GM12878 (cell line): ENCODE data around the gene SHANK3. TPM values are rescaled to one million over a fixed set of nuclear protein-coding genes. Genes with fewer than 3 reads are reported as not detected.

ENCODE experiments used
- BHLHE40 ChIP-seq, 2 experiments: fragments of 450-650 bp in 1 of 2; IDR thresholded peaks; 2 replicates each; pipeline ENCODE4 v1.6.1; 2011 to 2017; ENCODE audit warnings: low read depth in 2 of 2, borderline replicate concordance in 1 of 2, improper control_type of control experiment in 1 of 2, low read length in 1 of 2, mild to moderate bottlenecking in 1 of 2
- BMI1 ChIP-seq: fragments of 450-650 bp; IDR thresholded peaks from 2 replicates; pipeline ENCODE4 v1.6.1; 2016; ENCODE audit warnings: mild to moderate bottlenecking, moderate library complexity, borderline replicate concordance
- HCFC1 ChIP-seq: fragments of 150-350 bp; IDR thresholded peaks from 2 replicates; pipeline ENCODE4 v1.6.1; 2014; ENCODE audit warnings: low read length
- NFIC ChIP-seq: IDR thresholded peaks from 2 replicates; pipeline ENCODE4 v1.6.1; 2012; ENCODE audit warnings: low read depth, mild to moderate bottlenecking, inconsistent platforms, low read length, moderate library complexity
- NFYA ChIP-seq: IDR thresholded peaks from 2 replicates; pipeline ENCODE4 v1.6.1; 2011; ENCODE audit warnings: low read depth, mild to moderate bottlenecking, low read length, improper control_type of control experiment, borderline replicate concordance
- NRF1 ChIP-seq: conservative IDR thresholded peaks from 2 replicates; pipeline ENCODE4 v1.6.1; 2011; ENCODE audit warnings: mild to moderate bottlenecking, low read depth, low read length, improper control_type of control experiment
- RBBP5 ChIP-seq: fragments of 200-600 bp; sonication (generic); conservative IDR thresholded peaks from 2 replicates; pipeline ENCODE4 v1.6.1; 2016
- RUNX3 ChIP-seq: IDR thresholded peaks from 2 replicates; pipeline ENCODE4 v1.6.1; 2012; ENCODE audit warnings: low read length, inconsistent platforms
- SIN3A ChIP-seq: IDR thresholded peaks from 2 replicates; pipeline ENCODE4 v1.6.1; 2012; ENCODE audit warnings: low read depth, low read length, improper control_type of control experiment
- TCF3 ChIP-seq: IDR thresholded peaks from 2 replicates; pipeline ENCODE4 v1.6.1; 2012; ENCODE audit warnings: low read depth, mild to moderate bottlenecking, low read length, borderline replicate concordance; ENCODE audit not compliant: insufficient read depth
- WRNIP1 ChIP-seq: IDR thresholded peaks from 2 replicates; pipeline ENCODE4 v1.6.1; 2011; ENCODE audit warnings: low read depth, low read length, improper control_type of control experiment, borderline replicate concordance
- YBX1 ChIP-seq: fragments of 450-650 bp; IDR thresholded peaks from 2 replicates; pipeline ENCODE4 v1.6.1; 2016; ENCODE audit warnings: antibody characterized with exemption
- polyA plus RNA-seq, 11 experiments: library from polyadenylated mRNA; depleted of rRNA in 4 of 11; unstranded in 6 of 11; stranded (reverse) in 5 of 11; fragments of >200 nt; fragmentation: Nextera tagmentation in 4 of 11; fragmentation: Illumina TruSeq in 1 of 11; extraction: Ambion mirVana in 4 of 11; extraction: Trizol in 1 of 11; gene quantifications; 1 replicate in 1 of 11; 2 replicates in 10 of 11; pipeline versions ENCODE4 v1.2.1 to v1.2.3, GENCODE V29; 2011 to 2016; ENCODE audit warnings: inconsistent platforms in 2 of 11, missing spikeins in 2 of 11, low read depth in 1 of 11
- total RNA-seq, 4 experiments: library from RNA; depleted of rRNA in 3 of 4; stranded (reverse); fragments of >200 nt in 3 of 4; fragmentation: Illumina TruSeq in 1 of 4; extraction: Trizol in 1 of 4; gene quantifications; 2 replicates each; pipeline versions ENCODE4 v1.2.1 to v1.2.3, GENCODE V29; 2013 to 2021
- TF ChIP-seq, protein P1 (sequence below): fragments of 450-650 bp; conservative IDR thresholded peaks from 2 replicates; pipeline ENCODE4 v1.6.1; 2017; ENCODE audit warnings: mild to moderate bottlenecking, moderate library complexity
- TF ChIP-seq, protein P2 (sequence below): IDR thresholded peaks from 2 replicates; pipeline ENCODE4 v1.6.1; 2012; ENCODE audit warnings: low read depth, low read length, improper control_type of control experiment
- TF ChIP-seq, protein P3 (sequence below): fragments of 450-650 bp; formaldehyde crosslinking; IDR thresholded peaks from 2 replicates; pipeline ENCODE4 v1.5.0; 2022; ENCODE audit warnings: mild to moderate bottlenecking, missing genetic modification characterization
- TF ChIP-seq, protein P4 (sequence below): IDR thresholded peaks from 2 replicates; pipeline ENCODE4 v1.6.1; 2011; ENCODE audit warnings: low read depth, mild to moderate bottlenecking, low read length, moderate library complexity, borderline replicate concordance; ENCODE audit errors: extremely low read depth
- TF ChIP-seq, protein P5 (sequence below): IDR thresholded peaks from 2 replicates; pipeline ENCODE4 v1.6.1; 2012; ENCODE audit warnings: low read depth, low read length, improper control_type of control experiment
- TF ChIP-seq, protein P6 (sequence below): fragments of 450-650 bp; IDR thresholded peaks from 2 replicates; pipeline ENCODE4 v1.6.1; 2018; ENCODE audit warnings: borderline replicate concordance, mild to moderate bottlenecking; ENCODE audit not compliant: partially characterized antibody

The SHANK3 gene
- total and polyA plus RNA-seq, 10 of the 15 experiments (the other 5 are each of a cell fraction or from before 2014, with no cell fraction given): under 0.01 to 0.10 (median 0.05) TPM; not detected in 6

GRCh38 chr22:50627642-50628542, 44.7 kb upstream of the SHANK3 start, which contains the start of gene ARSA (continued):
- TF ChIP-seq, protein P1, sequence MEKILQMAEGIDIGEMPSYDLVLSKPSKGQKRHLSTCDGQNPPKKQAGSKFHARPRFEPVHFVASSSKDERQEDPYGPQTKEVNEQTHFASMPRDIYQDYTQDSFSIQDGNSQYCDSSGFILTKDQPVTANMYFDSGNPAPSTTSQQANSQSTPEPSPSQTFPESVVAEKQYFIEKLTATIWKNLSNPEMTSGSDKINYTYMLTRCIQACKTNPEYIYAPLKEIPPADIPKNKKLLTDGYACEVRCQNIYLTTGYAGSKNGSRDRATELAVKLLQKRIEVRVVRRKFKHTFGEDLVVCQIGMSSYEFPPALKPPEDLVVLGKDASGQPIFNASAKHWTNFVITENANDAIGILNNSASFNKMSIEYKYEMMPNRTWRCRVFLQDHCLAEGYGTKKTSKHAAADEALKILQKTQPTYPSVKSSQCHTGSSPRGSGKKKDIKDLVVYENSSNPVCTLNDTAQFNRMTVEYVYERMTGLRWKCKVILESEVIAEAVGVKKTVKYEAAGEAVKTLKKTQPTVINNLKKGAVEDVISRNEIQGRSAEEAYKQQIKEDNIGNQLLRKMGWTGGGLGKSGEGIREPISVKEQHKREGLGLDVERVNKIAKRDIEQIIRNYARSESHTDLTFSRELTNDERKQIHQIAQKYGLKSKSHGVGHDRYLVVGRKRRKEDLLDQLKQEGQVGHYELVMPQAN: 0 out of 2 replicates have a peak, but pooled peaks have one; percentile 13
- TF ChIP-seq NFIC: no peak
- no peak for TF ChIP-seq NFYA
- peak; percentile 29; the same call in 1 of the 2 replicates for TF ChIP-seq NRF1
- no peak; the same call in 1 of the 2 replicates for TF ChIP-seq HCFC1
- peak; percentile 25; the same call in 1 of the 2 replicates for TF ChIP-seq RUNX3
- peak in 1 of 2 experiments; percentile 72; a peak in 2 of 4 replicates for TF ChIP-seq BHLHE40 (IDR thresholded peaks at IDR 0.05; ENCODE audit: borderline replicate concordance in 1 of 2, low read depth in 2 of 2, low read length in 1 of 2)
- TF ChIP-seq, protein P2, sequence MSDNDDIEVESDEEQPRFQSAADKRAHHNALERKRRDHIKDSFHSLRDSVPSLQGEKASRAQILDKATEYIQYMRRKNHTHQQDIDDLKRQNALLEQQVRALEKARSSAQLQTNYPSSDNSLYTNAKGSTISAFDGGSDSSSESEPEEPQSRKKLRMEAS: no peak
- TF ChIP-seq YBX1: no peak
- TF ChIP-seq, protein P3, sequence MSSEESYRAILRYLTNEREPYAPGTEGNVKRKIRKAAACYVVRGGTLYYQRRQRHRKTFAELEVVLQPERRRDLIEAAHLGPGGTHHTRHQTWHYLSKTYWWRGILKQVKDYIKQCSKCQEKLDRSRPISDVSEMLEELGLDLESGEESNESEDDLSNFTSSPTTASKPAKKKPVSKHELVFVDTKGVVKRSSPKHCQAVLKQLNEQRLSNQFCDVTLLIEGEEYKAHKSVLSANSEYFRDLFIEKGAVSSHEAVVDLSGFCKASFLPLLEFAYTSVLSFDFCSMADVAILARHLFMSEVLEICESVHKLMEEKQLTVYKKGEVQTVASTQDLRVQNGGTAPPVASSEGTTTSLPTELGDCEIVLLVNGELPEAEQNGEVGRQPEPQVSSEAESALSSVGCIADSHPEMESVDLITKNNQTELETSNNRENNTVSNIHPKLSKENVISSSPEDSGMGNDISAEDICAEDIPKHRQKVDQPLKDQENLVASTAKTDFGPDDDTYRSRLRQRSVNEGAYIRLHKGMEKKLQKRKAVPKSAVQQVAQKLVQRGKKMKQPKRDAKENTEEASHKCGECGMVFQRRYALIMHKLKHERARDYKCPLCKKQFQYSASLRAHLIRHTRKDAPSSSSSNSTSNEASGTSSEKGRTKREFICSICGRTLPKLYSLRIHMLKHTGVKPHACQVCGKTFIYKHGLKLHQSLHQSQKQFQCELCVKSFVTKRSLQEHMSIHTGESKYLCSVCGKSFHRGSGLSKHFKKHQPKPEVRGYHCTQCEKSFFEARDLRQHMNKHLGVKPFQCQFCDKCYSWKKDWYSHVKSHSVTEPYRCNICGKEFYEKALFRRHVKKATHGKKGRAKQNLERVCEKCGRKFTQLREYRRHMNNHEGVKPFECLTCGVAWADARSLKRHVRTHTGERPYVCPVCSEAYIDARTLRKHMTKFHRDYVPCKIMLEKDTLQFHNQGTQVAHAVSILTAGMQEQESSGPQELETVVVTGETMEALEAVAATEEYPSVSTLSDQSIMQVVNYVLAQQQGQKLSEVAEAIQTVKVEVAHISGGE (CRISPR knock-in tag): no peak
- no peak for TF ChIP-seq RBBP5
- TF ChIP-seq SIN3A: peak; percentile 39; the same call in 1 of the 2 replicates
- no peak for TF ChIP-seq TCF3
- TF ChIP-seq BMI1: no peak
- TF ChIP-seq, protein P4, sequence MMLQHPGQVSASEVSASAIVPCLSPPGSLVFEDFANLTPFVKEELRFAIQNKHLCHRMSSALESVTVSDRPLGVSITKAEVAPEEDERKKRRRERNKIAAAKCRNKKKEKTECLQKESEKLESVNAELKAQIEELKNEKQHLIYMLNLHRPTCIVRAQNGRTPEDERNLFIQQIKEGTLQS: no peak
- no peak for TF ChIP-seq WRNIP1
- TF ChIP-seq, protein P5, sequence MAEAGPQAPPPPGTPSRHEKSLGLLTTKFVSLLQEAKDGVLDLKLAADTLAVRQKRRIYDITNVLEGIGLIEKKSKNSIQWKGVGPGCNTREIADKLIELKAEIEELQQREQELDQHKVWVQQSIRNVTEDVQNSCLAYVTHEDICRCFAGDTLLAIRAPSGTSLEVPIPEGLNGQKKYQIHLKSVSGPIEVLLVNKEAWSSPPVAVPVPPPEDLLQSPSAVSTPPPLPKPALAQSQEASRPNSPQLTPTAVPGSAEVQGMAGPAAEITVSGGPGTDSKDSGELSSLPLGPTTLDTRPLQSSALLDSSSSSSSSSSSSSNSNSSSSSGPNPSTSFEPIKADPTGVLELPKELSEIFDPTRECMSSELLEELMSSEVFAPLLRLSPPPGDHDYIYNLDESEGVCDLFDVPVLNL: no peak
- TF ChIP-seq, protein P6, sequence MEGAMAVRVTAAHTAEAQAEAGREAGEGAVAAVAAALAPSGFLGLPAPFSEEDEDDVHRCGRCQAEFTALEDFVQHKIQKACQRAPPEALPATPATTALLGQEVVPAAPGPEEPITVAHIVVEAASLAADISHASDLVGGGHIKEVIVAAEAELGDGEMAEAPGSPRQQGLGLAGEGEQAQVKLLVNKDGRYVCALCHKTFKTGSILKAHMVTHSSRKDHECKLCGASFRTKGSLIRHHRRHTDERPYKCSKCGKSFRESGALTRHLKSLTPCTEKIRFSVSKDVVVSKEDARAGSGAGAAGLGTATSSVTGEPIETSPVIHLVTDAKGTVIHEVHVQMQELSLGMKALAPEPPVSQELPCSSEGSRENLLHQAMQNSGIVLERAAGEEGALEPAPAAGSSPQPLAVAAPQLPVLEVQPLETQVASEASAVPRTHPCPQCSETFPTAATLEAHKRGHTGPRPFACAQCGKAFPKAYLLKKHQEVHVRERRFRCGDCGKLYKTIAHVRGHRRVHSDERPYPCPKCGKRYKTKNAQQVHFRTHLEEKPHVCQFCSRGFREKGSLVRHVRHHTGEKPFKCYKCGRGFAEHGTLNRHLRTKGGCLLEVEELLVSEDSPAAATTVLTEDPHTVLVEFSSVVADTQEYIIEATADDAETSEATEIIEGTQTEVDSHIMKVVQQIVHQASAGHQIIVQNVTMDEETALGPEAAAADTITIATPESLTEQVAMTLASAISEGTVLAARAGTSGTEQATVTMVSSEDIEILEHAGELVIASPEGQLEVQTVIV: no peak
